Activated naive CD4-positive, alpha-beta T cell treated with anti-CD3 and anti-CD28 coated beads, Interleukin-2, amount 50 U/mL, for 24 hours (primary cell): ENCODE data around the gene CLDN22.

ENCODE experiments used
- H3K27ac Mint-ChIP-seq: one replicate; pipeline ENCODE4 v1.8.0; 2021; ENCODE audit warnings: mild to moderate bottlenecking, mixed read lengths
- H3K27me3 Mint-ChIP-seq: one replicate; pipeline ENCODE4 v1.8.0; 2021; ENCODE audit warnings: mixed read lengths
- H3K36me3 Mint-ChIP-seq: one replicate; pipeline ENCODE4 v1.8.0; 2021; ENCODE audit warnings: mixed read lengths
- H3K4me1 Mint-ChIP-seq: one replicate; pipeline ENCODE4 v1.8.0; 2021; ENCODE audit warnings: mixed read lengths
- H3K4me3 Mint-ChIP-seq: one replicate; pipeline ENCODE4 v1.8.0; 2021; ENCODE audit warnings: mild to moderate bottlenecking, mixed read lengths
- H3K9me3 Mint-ChIP-seq: one replicate; pipeline ENCODE4 v1.8.0; 2021; ENCODE audit warnings: mixed read lengths

Gene CLDN22

GRCh38 chr4:183285886-183286285 is 34.2 kb downstream of the CLDN22 start:
- H3K27me3 Mint-ChIP-seq, result no peaks in the 10 kb centered on the region
- H3K4me3 Mint-ChIP-seq, result no peak overlapping the region
- no peak overlapping the region for H3K27ac Mint-ChIP-seq
- no peaks in the 10 kb centered on the region for H3K4me1 Mint-ChIP-seq
- peaks cover 12% of the 10 kb centered on the region for H3K36me3 Mint-ChIP-seq
- H3K9me3 Mint-ChIP-seq, result no peaks in the 10 kb centered on the region

GRCh38 chr4:183284965-183285364 is 35.1 kb downstream of the CLDN22 start:
- Mint-ChIP-seq H3K27ac (no peak overlapping the region), H3K4me1 (no peaks in the 10 kb centered on the region), H3K9me3 (no peaks in the 10 kb centered on the region)

GRCh38 chr4:183284258-183284785 is 35.8 kb downstream of the CLDN22 start:
- Mint-ChIP-seq H3K36me3 (peaks cover 13% of the 10 kb centered on the region), H3K27ac (no peak overlapping the region), H3K9me3 (no peaks in the 10 kb centered on the region), H3K4me3 (no peak overlapping the region), H3K27me3 (no peaks in the 10 kb centered on the region), H3K4me1 (no peaks in the 10 kb centered on the region)

More at GRCh38 chr4:183284965-183285364, 35.1 kb downstream of the CLDN22 start:
- no peak overlapping the region for H3K4me3 Mint-ChIP-seq
- H3K27me3 Mint-ChIP-seq, result no peaks in the 10 kb centered on the region
- H3K36me3 Mint-ChIP-seq, result peaks cover 15% of the 10 kb centered on the region

GRCh38 chr4:183276106-183276505 is 44.0 kb downstream of the CLDN22 start:
- Mint-ChIP-seq H3K4me1 (no peaks in the 10 kb centered on the region), H3K27me3 (no peaks in the 10 kb centered on the region), H3K4me3 (no peak overlapping the region), H3K36me3 (peaks cover 26% of the 10 kb centered on the region), H3K27ac (no peak overlapping the region), H3K9me3 (no peaks in the 10 kb centered on the region)

GRCh38 chr4:183272384-183272783 is 47.7 kb downstream of the CLDN22 start:
- H3K4me3 Mint-ChIP-seq, result no peak overlapping the region
- H3K9me3 Mint-ChIP-seq, result no peaks in the 10 kb centered on the region
- no peak overlapping the region for H3K27ac Mint-ChIP-seq
- no peaks in the 10 kb centered on the region for H3K27me3 Mint-ChIP-seq
- H3K36me3 Mint-ChIP-seq, result peaks cover 25% of the 10 kb centered on the region
- no peaks in the 10 kb centered on the region for H3K4me1 Mint-ChIP-seq

GRCh38 chr4:183268556-183268955 is 51.5 kb downstream of the CLDN22 start:
- H3K4me3 Mint-ChIP-seq, result no peak overlapping the region
- no peaks in the 10 kb centered on the region for H3K4me1 Mint-ChIP-seq
- H3K27me3 Mint-ChIP-seq, result no peaks in the 10 kb centered on the region
- H3K36me3 Mint-ChIP-seq, result peaks cover 2% of the 10 kb centered on the region
- no peak overlapping the region for H3K27ac Mint-ChIP-seq
- no peaks in the 10 kb centered on the region for H3K9me3 Mint-ChIP-seq
